ENCODE measurements around the gene RPH3AL.
"Not testable (repeated sequence)": the region's sequence is repeated elsewhere in the genome, so short reads cannot be mapped to it uniquely, and the experiment has no call there.

The RPH3AL gene

GRCh38 chr17:180381-181244 lies 172.0 kb downstream of the RPH3AL start:
- no peak for DNase-seq (ENCODE audit: low read depth in 2 of 2)

GRCh38 chr17:179781-180380 lies 172.7 kb downstream of the RPH3AL start:
- no peak for DNase-seq (ENCODE audit: low read depth in 2 of 2)

- no peak for DNase-seq (ENCODE audit: low read depth in 2 of 2)
These were observed 173.6 kb downstream of the RPH3AL start for GRCh38 chr17:179066-179432.

- DNase-seq (ENCODE audit: low read depth in 2 of 2) = no peak
These were observed 174.1 kb downstream of the RPH3AL start for GRCh38 chr17:178292-179065.

- DNase-seq (ENCODE audit: low read depth in 2 of 2) = no peak
These were observed 174.8 kb downstream of the RPH3AL start for GRCh38 chr17:177762-178161.

- DNase-seq (ENCODE audit: low read depth in 2 of 2) = no peak
These were observed 175.5 kb downstream of the RPH3AL start for GRCh38 chr17:177155-177554.

GRCh38 chr17:173166-173911 lies 179.3 kb downstream of the RPH3AL start:
- no peak for DNase-seq (ENCODE audit: low read depth in 2 of 2)

- DNase-seq (ENCODE audit: low read depth in 2 of 2) = no peak
These were observed 180.2 kb downstream of the RPH3AL start for GRCh38 chr17:172401-172800.

- DNase-seq (ENCODE audit: low read depth in 2 of 2) = no peak
These were observed 180.7 kb downstream of the RPH3AL start for GRCh38 chr17:171871-172270.

- DNase-seq (ENCODE audit: low read depth in 2 of 2) = no peak
These were observed 182.4 kb downstream of the RPH3AL start for GRCh38 chr17:170130-170670.

- DNase-seq (ENCODE audit: low read depth in 2 of 2) = not testable (repeated sequence)
These were observed 184.0 kb downstream of the RPH3AL start for GRCh38 chr17:168614-169013.

- DNase-seq (ENCODE audit: low read depth in 2 of 2) = no peak
These were observed 186.7 kb downstream of the RPH3AL start for GRCh38 chr17:165939-166338.

- no peak for DNase-seq (ENCODE audit: low read depth in 2 of 2)
These were observed 188.0 kb downstream of the RPH3AL start for GRCh38 chr17:164303-165235.

GRCh38 chr17:163514-164098 lies 189.0 kb downstream of the RPH3AL start:
- DNase-seq (ENCODE audit: low read depth in 2 of 2) = no peak

GRCh38 chr17:162689-163088 lies 189.9 kb downstream of the RPH3AL start:
- no peak for DNase-seq (ENCODE audit: low read depth in 2 of 2)
